Measurements from ENCODE around the gene DENND5A.

The DENND5A gene

GRCh38 chr11:9155930-9156329 is 109.2 kb downstream of the DENND5A start:
- CTCF ChIA-PET: interaction anchor here (1.1 kb wide), 1 partner anchor 141 kb away, joined by 9 read pairs; no protein-coding TSS in a partner anchor
- TF ChIP-seq ELF4 (IDR thresholded peaks at IDR 0.05) (no peak), LEF1 (IDR thresholded peaks at IDR 0.05; ENCODE audit: borderline replicate concordance) (no peak), TARDBP (IDR thresholded peaks at IDR 0.05) (no peak), FOXK2 (IDR thresholded peaks at IDR 0.05) (no peak), ARNT (IDR thresholded peaks at IDR 0.05) (no peak), SP1 (IDR thresholded peaks at IDR 0.05) (no peak), BHLHE40 (IDR thresholded peaks at IDR 0.05; ENCODE audit: borderline replicate concordance) (no peak), L3MBTL2 (conservative IDR thresholded peaks at IDR 0.05) (no peak), FOXM1 (IDR thresholded peaks at IDR 0.05; ENCODE audit: borderline replicate concordance) (no peak), HDGF (IDR thresholded peaks at IDR 0.05; ENCODE audit: borderline replicate concordance) (no peak), FOXA1 (IDR thresholded peaks at IDR 0.05) (no peak), CTBP1 (IDR thresholded peaks at IDR 0.05; ENCODE audit: borderline replicate concordance) (no peak), NFRKB (IDR thresholded peaks at IDR 0.05) (no peak), SUZ12 (IDR thresholded peaks at IDR 0.05) (no peak), ZNF384 (IDR thresholded peaks at IDR 0.05) (no peak), PKNOX1 (IDR thresholded peaks at IDR 0.05) (no peak)
- POLR2A ChIA-PET: interaction anchor here (2.2 kb wide), 1 partner anchor 304 kb away, joined by 6 read pairs; the partner anchor contains the start of gene ZNF143
- DNase-seq (ENCODE audit: extremely low spot score): no peak

DNA sequence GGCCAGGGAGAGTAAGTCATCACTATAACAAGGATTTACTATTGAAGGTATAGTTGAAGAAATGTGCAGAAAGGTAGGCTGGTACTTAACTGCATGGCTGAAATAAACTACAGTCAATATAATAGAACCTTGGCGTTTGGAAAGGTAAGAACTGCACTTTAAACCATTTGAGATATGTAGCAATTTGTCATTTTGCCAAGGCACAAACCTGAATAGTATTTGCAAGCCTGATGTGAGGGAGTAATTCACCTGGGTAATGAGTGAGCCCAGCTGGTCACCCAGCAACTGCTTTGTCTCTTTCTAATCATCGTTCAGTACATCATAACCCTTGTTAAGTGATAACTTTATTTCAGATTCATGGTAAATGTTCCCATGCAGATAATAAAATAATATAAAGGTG is 111.5 kb downstream of the DENND5A start:
- DNase-seq (ENCODE audit: extremely low spot score): no peak
- ChIA-PET CTCF (no interaction called here), POLR2A (no interaction called here)
- TF ChIP-seq L3MBTL2 (conservative IDR thresholded peaks at IDR 0.05) (no peak), NFRKB (IDR thresholded peaks at IDR 0.05) (no peak), PKNOX1 (IDR thresholded peaks at IDR 0.05) (no peak), FOXK2 (IDR thresholded peaks at IDR 0.05) (no peak), SP1 (IDR thresholded peaks at IDR 0.05) (no peak), LEF1 (IDR thresholded peaks at IDR 0.05; ENCODE audit: borderline replicate concordance) (no peak), FOXM1 (IDR thresholded peaks at IDR 0.05; ENCODE audit: borderline replicate concordance) (no peak), ZNF384 (IDR thresholded peaks at IDR 0.05) (no peak), BHLHE40 (IDR thresholded peaks at IDR 0.05; ENCODE audit: borderline replicate concordance) (no peak), SUZ12 (IDR thresholded peaks at IDR 0.05) (no peak), ELF4 (IDR thresholded peaks at IDR 0.05) (no peak), TARDBP (IDR thresholded peaks at IDR 0.05) (no peak), CTBP1 (IDR thresholded peaks at IDR 0.05; ENCODE audit: borderline replicate concordance) (no peak), ARNT (IDR thresholded peaks at IDR 0.05) (no peak), HDGF (IDR thresholded peaks at IDR 0.05; ENCODE audit: borderline replicate concordance) (no peak)

GRCh38 chr11:9151631-9152030 is 113.5 kb downstream of the DENND5A start:
- ChIA-PET CTCF (no interaction called here), POLR2A (no interaction called here)
- no peak for DNase-seq (ENCODE audit: extremely low spot score)
- no peak for TF ChIP-seq L3MBTL2 (conservative IDR thresholded peaks at IDR 0.05)
- no peak for TF ChIP-seq SUZ12 (IDR thresholded peaks at IDR 0.05)
- no peak for TF ChIP-seq CTBP1 (IDR thresholded peaks at IDR 0.05; ENCODE audit: borderline replicate concordance)
- no peak for TF ChIP-seq FOXA1 (IDR thresholded peaks at IDR 0.05)
- TF ChIP-seq HDGF (IDR thresholded peaks at IDR 0.05; ENCODE audit: borderline replicate concordance): no peak
- no peak for TF ChIP-seq ZNF384 (IDR thresholded peaks at IDR 0.05)

DNA sequence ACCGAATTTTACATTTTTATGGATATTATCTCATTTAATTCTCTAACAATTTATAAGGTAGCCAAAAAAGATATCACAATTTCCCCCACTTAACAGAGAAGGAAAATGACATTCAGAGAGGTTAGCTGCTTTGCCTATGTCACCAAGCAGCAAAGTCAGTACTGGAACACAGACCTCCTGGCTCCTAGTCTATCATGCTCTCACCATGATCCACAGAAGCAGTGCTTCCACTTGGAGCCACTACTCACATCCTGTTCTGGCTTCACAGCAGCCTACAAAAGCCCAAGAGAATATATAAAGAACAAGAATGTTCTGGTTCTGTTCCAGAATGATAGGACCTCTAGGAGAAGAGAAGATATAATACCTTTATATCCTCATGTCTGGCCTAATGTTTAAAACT is 114.2 kb downstream of the DENND5A start:
- POLR2A ChIA-PET: no interaction called here
- CTCF ChIA-PET: interaction anchor here (1.4 kb wide), 1 partner anchor 13 kb away, joined by 5 read pairs; no protein-coding TSS in a partner anchor
- no peak for DNase-seq (ENCODE audit: extremely low spot score)
- TF ChIP-seq ELF4 (IDR thresholded peaks at IDR 0.05) (no peak), BHLHE40 (IDR thresholded peaks at IDR 0.05; ENCODE audit: borderline replicate concordance) (no peak), NFRKB (IDR thresholded peaks at IDR 0.05) (no peak), LEF1 (IDR thresholded peaks at IDR 0.05; ENCODE audit: borderline replicate concordance) (no peak), HDGF (IDR thresholded peaks at IDR 0.05; ENCODE audit: borderline replicate concordance) (no peak), L3MBTL2 (conservative IDR thresholded peaks at IDR 0.05) (no peak), FOXK2 (IDR thresholded peaks at IDR 0.05) (no peak), PKNOX1 (IDR thresholded peaks at IDR 0.05) (no peak), SP1 (IDR thresholded peaks at IDR 0.05) (no peak), ZNF384 (IDR thresholded peaks at IDR 0.05) (no peak)

DNA sequence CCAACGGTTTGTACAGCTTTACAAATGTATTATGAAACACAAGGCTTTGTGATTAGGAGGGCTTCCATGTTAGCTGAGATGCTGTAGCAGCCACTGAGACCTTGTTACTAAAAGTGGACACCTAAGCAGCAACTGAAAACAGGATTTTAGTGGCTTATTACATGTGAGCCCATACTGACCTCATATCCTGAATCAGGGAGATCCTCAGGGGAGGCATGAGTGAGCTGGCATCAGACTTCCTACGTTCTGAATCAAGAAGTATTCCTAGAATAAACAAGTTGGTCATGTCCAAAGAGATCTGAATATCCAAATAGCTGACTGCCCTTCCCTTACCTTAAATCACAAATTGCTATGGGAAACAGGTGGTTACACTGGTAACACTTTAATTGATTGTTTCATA is 114.6 kb downstream of the DENND5A start:
- no peak for DNase-seq (ENCODE audit: extremely low spot score)
- ChIA-PET POLR2A (no interaction called here), CTCF (interaction anchor here (1.4 kb wide), 1 partner anchor 13 kb away, joined by 5 read pairs; no protein-coding TSS in a partner anchor)
- TF ChIP-seq CTBP1 (IDR thresholded peaks at IDR 0.05; ENCODE audit: borderline replicate concordance): no peak
- TF ChIP-seq L3MBTL2 (conservative IDR thresholded peaks at IDR 0.05): no peak
- TF ChIP-seq ZNF384 (IDR thresholded peaks at IDR 0.05): no peak
- TF ChIP-seq FOXK2 (IDR thresholded peaks at IDR 0.05): no peak
- TF ChIP-seq FOXA1 (IDR thresholded peaks at IDR 0.05): no peak
- no peak for TF ChIP-seq FOXM1 (IDR thresholded peaks at IDR 0.05; ENCODE audit: borderline replicate concordance)
- TF ChIP-seq TARDBP (IDR thresholded peaks at IDR 0.05): no peak
- no peak for TF ChIP-seq PKNOX1 (IDR thresholded peaks at IDR 0.05)
- no peak for TF ChIP-seq ARNT (IDR thresholded peaks at IDR 0.05)
- TF ChIP-seq ELF4 (IDR thresholded peaks at IDR 0.05): no peak
- no peak for TF ChIP-seq HDGF (IDR thresholded peaks at IDR 0.05; ENCODE audit: borderline replicate concordance)
- no peak for TF ChIP-seq SUZ12 (IDR thresholded peaks at IDR 0.05)
- no peak for TF ChIP-seq NFRKB (IDR thresholded peaks at IDR 0.05)
- no peak for TF ChIP-seq BHLHE40 (IDR thresholded peaks at IDR 0.05; ENCODE audit: borderline replicate concordance)
- no peak for TF ChIP-seq LEF1 (IDR thresholded peaks at IDR 0.05; ENCODE audit: borderline replicate concordance)
- no peak for TF ChIP-seq SP1 (IDR thresholded peaks at IDR 0.05)

Data from HEK293T (cell line).